CD4-positive, alpha-beta T cell treated with Interleukin-6 at 100 ng/mL for 8 hours (primary cell): ENCODE data around the gene TIMM10.
"Not testable (repeated sequence)": the region's sequence is repeated elsewhere in the genome, so short reads cannot be mapped to it uniquely, and the experiment has no call there.

ENCODE experiments used
- DNase-seq: peaks from one replicate; pipeline ENCODE4 v3.0.0-alpha.2; 2020; ENCODE audit warnings: mixed read lengths, low spot score

The TIMM10 gene

GRCh38 chr11:57541169-57541568 lies 10.6 kb upstream of the TIMM10 start:
- DNase-seq, result no peak

- no peak for DNase-seq
Observed at GRCh38 chr11:57539342-57539741, 8.8 kb upstream of the TIMM10 start.

- DNase-seq, result no peak
Observed at GRCh38 chr11:57536947-57537619, 6.5 kb upstream of the TIMM10 start, which contains the start of gene SMTNL1. SMTNL1 (plus strand) TSS chr11:57537595; CDS start chr11:57542643, 5,048 bp downstream.

GRCh38 chr11:57534449-57534848 lies 3.9 kb upstream of the TIMM10 start:
- DNase-seq, result not testable (repeated sequence)

GRCh38 chr11:57530215-57530595 lies 349 bp downstream of the TIMM10 start:
- DNase-seq, result no peak

GRCh38 chr11:57529012-57529411 lies 1.5 kb downstream of the TIMM10 start:
- no peak for DNase-seq

GRCh38 chr11:57527056-57527631 lies 3.4 kb downstream of the TIMM10 start:
- DNase-seq, result peak; percentile 70

- no peak for DNase-seq
Observed at GRCh38 chr11:57523419-57523818, 7.1 kb downstream of the TIMM10 start.

- DNase-seq, result no peak
Observed at GRCh38 chr11:57521116-57521515, 9.4 kb downstream of the TIMM10 start.

- no peak for DNase-seq
Observed at GRCh38 chr11:57516061-57516443, 14.5 kb downstream of the TIMM10 start.

GRCh38 chr11:57515332-57516060 lies 15.1 kb downstream of the TIMM10 start, which contains the start of gene SLC43A1:
SLC43A1 (minus strand) TSS chr11:57515702; CDS start chr11:57514111, 1,591 bp downstream.
- DNase-seq, result no peak

GRCh38 chr11:57514538-57515331 lies 15.8 kb downstream of the TIMM10 start:
- DNase-seq, result peak; percentile 25

- peak; percentile 12 for DNase-seq
Observed at GRCh38 chr11:57513911-57514537, 16.5 kb downstream of the TIMM10 start.

- no peak for DNase-seq
Observed at GRCh38 chr11:57513452-57513795, 17.1 kb downstream of the TIMM10 start.

GRCh38 chr11:57512646-57513451 lies 17.7 kb downstream of the TIMM10 start:
- no peak for DNase-seq

- DNase-seq, result no peak
Observed at GRCh38 chr11:57511741-57512430, 18.7 kb downstream of the TIMM10 start.

- no peak for DNase-seq
Observed at GRCh38 chr11:57508341-57509170, 22.0 kb downstream of the TIMM10 start.

- no peak for DNase-seq
Observed at GRCh38 chr11:57506522-57506921, 24.0 kb downstream of the TIMM10 start.

- no peak for DNase-seq
Observed at GRCh38 chr11:57504511-57504910, 26.0 kb downstream of the TIMM10 start.

- DNase-seq, result no peak
Observed at GRCh38 chr11:57502870-57503269, 27.7 kb downstream of the TIMM10 start.
